ENCODE results near the gene ZNF627. TPM values are rescaled to one million over a fixed set of nuclear protein-coding genes. Genes with fewer than 3 reads are reported as not detected.

The ZNF627 gene
- total and polyA plus RNA-seq, 2 of the 8 experiments (the other 6 are each of a cell fraction or from before 2014, with no cell fraction given): 7.2 to 13.7 TPM

- TF ChIP-seq SUZ12 (IDR thresholded peaks at IDR 0.05; ENCODE audit: low read length) (no peak), USF2 (IDR thresholded peaks at IDR 0.05; ENCODE audit: low read length) (no peak), CHD1 (IDR thresholded peaks at IDR 0.05; ENCODE audit: low read depth, low read length) (no peak), MAX (IDR thresholded peaks at IDR 0.05) (peak; percentile 24; the same call in 1 of the 2 replicates), YY1 (IDR thresholded peaks at IDR 0.05; ENCODE audit: low read depth, low read length) (peak; percentile 7; the same call in 1 of the 2 replicates), POLR2AphosphoS5 (IDR thresholded peaks at IDR 0.05; ENCODE audit: low read depth, low read length) (peak; percentile 66)
These were observed 45.6 kb upstream of the ZNF627 start (continued) for GRCh38 chr19:11551603-11552235.
